H7 (cell line): Measurements from ENCODE around the gene TEX22. TPM values are rescaled to one million over a fixed set of nuclear protein-coding genes. Genes with fewer than 3 reads are reported as not detected.

Experiments
- DNase-seq: peaks from one replicate; pipeline ENCODE4 v3.0.0; 2012
- H3K27me3 ChIP-seq: 2 replicates; pipeline ENCODE4 v1.6.0; 2011; ENCODE audit warnings: mild to moderate bottlenecking, low read length; ENCODE audit not compliant: control insufficient read depth, insufficient read depth
- H3K36me3 ChIP-seq: replicated peaks from 2 replicates; pipeline ENCODE4 v1.5.1; 2011; ENCODE audit warnings: low read length; ENCODE audit not compliant: control insufficient read depth, insufficient read depth
- H3K4me3 ChIP-seq: 2 replicates; pipeline ENCODE4 v1.5.1; 2011; ENCODE audit warnings: low read depth, mild to moderate bottlenecking, control low read depth, low read length, moderate library complexity; ENCODE audit not compliant: insufficient read depth
- total RNA-seq: library from RNA; depleted of rRNA; stranded (reverse); fragments of >200 nt; shearing (Covaris generic); gene quantifications from 2 replicates; pipeline ENCODE4 v1.2.3, GENCODE V29; 2014

Gene TEX22
- total RNA-seq, 1 experiment from 2014 or later, result 0.42 TPM

- Histone ChIP-seq H3K36me3 (no peaks in the 10 kb centered on the region), H3K4me3 (no peak overlapping the region), H3K27me3 (peaks cover 3% of the 10 kb centered on the region; the same call in 1 of the 2 replicates)
- DNase-seq, result no peak
These were observed 3.4 kb upstream of the TEX22 start for GRCh38 chr14:105394714-105395537.

- no peaks in the 10 kb centered on the region; the same call in 1 of the 2 replicates for H3K36me3 ChIP-seq
- no peak overlapping the region for H3K4me3 ChIP-seq
- H3K27me3 ChIP-seq, result peaks cover 3% of the 10 kb centered on the region; the same call in 1 of the 2 replicates
- DNase-seq, result no peak
These were observed 2.8 kb upstream of the TEX22 start for GRCh38 chr14:105395538-105395854.

- Histone ChIP-seq H3K36me3 (no peaks in the 10 kb centered on the region; the same call in 1 of the 2 replicates), H3K27me3 (peaks cover 3% of the 10 kb centered on the region; the same call in 1 of the 2 replicates), H3K4me3 (no peak overlapping the region)
- DNase-seq, result no peak
These were observed 897 bp upstream of the TEX22 start for GRCh38 chr14:105397350-105397931.

- no peaks in the 10 kb centered on the region; the same call in 1 of the 2 replicates for H3K36me3 ChIP-seq
- H3K4me3 ChIP-seq, result peak overlapping the region; percentile 53
- peaks cover 3% of the 10 kb centered on the region; the same call in 1 of the 2 replicates for H3K27me3 ChIP-seq
- DNase-seq, result peak; percentile 92
These were observed 558 bp downstream of the TEX22 start for GRCh38 chr14:105398726-105399465.

- Histone ChIP-seq H3K36me3 (no peaks in the 10 kb centered on the region; the same call in 1 of the 2 replicates), H3K27me3 (peaks cover 3% of the 10 kb centered on the region; the same call in 1 of the 2 replicates), H3K4me3 (no peak overlapping the region)
- no peak for DNase-seq
These were observed 1.1 kb downstream of the TEX22 start for GRCh38 chr14:105399466-105399775.

GRCh38 chr14:105400016-105400415, 1.7 kb downstream of the TEX22 start:
- Histone ChIP-seq H3K27me3 (peaks cover 3% of the 10 kb centered on the region; the same call in 1 of the 2 replicates), H3K4me3 (no peak overlapping the region), H3K36me3 (no peaks in the 10 kb centered on the region; the same call in 1 of the 2 replicates)
- DNase-seq, result no peak

- peaks cover 3% of the 10 kb centered on the region; the same call in 1 of the 2 replicates for H3K27me3 ChIP-seq
- no peak for DNase-seq
- H3K4me3 ChIP-seq, result no peak overlapping the region
- H3K36me3 ChIP-seq, result no peaks in the 10 kb centered on the region; the same call in 1 of the 2 replicates
These were observed 3.4 kb downstream of the TEX22 start for GRCh38 chr14:105401699-105402098.

- H3K27me3 ChIP-seq, result peaks cover 38% of the 10 kb centered on the region
- DNase-seq, result peak; percentile 27
These were observed 10.3 kb downstream of the TEX22 start for GRCh38 chr14:105408592-105408991.

GRCh38 chr14:105409364-105409763, 11.0 kb downstream of the TEX22 start:
- H3K27me3 ChIP-seq, result peaks cover 44% of the 10 kb centered on the region
- DNase-seq, result no peak
- H3K4me3 ChIP-seq, result no peak overlapping the region
- no peaks in the 10 kb centered on the region for H3K36me3 ChIP-seq

More at GRCh38 chr14:105408592-105408991, 10.3 kb downstream of the TEX22 start:
- no peaks in the 10 kb centered on the region for H3K36me3 ChIP-seq
- H3K4me3 ChIP-seq, result no peak overlapping the region

- Histone ChIP-seq H3K27me3 (peaks cover 44% of the 10 kb centered on the region), H3K4me3 (no peak overlapping the region)
These were observed 12.3 kb downstream of the TEX22 start for GRCh38 chr14:105410642-105411016.

GRCh38 chr14:105411017-105411941, 12.9 kb downstream of the TEX22 start:
- Histone ChIP-seq H3K4me3 (peak overlapping the region; percentile 38), H3K27me3 (peaks cover 44% of the 10 kb centered on the region), H3K36me3 (no peaks in the 10 kb centered on the region)
- peak; percentile 99 for DNase-seq

More at GRCh38 chr14:105410642-105411016, 12.3 kb downstream of the TEX22 start:
- H3K36me3 ChIP-seq, result no peaks in the 10 kb centered on the region
- DNase-seq, result no peak

GRCh38 chr14:105411985-105412770, 13.8 kb downstream of the TEX22 start:
- DNase-seq, result peak; percentile 79
- Histone ChIP-seq H3K27me3 (peaks cover 44% of the 10 kb centered on the region), H3K36me3 (no peaks in the 10 kb centered on the region), H3K4me3 (no peak overlapping the region)

GRCh38 chr14:105412771-105413543, 14.6 kb downstream of the TEX22 start:
- H3K4me3 ChIP-seq, result no peak overlapping the region
- H3K36me3 ChIP-seq, result no peaks in the 10 kb centered on the region
- peak; percentile 44 for DNase-seq
- peaks cover 44% of the 10 kb centered on the region for H3K27me3 ChIP-seq
